Endothelial cell of umbilical vein (primary cell): Measurements from ENCODE around the gene B3GALT5. TPM values are rescaled to one million over a fixed set of nuclear protein-coding genes. Genes with fewer than 3 reads are reported as not detected.

Experiments used
- BruUV-seq: library from RNA; stranded (reverse); fragments of 400-500 nt; replicated peaks from 2 replicates; lab custom pipeline; 2021; lab: Mats Ljungman, UMichigan
- CTCF ChIA-PET: fragments of 300-600, 350-600 bp; sonication (Branson Sonifier 250); formaldehyde crosslinking; loops from one replicate; lab custom pipeline; 2021; ENCODE audit warnings: antibody characterized with exemption, inconsistent platforms; lab: Charles Lee
- POLR2A ChIA-PET: fragments of 300-600, 350-600 bp; sonication (Branson Sonifier 250); formaldehyde crosslinking; loops from one replicate; lab custom pipeline; 2021; ENCODE audit warnings: antibody characterized with exemption, inconsistent platforms; lab: Charles Lee
- DNase-seq: peaks from one replicate; pipeline ENCODE4 v3.0.0-alpha.2; 2011; ENCODE audit warnings: low read depth, low spot score
- FAIRE-seq: peaks from 2 replicates; lab custom pipeline; 2011; peaks lifted over from hg19 to GRCh38; lab: Jason Lieb, UNC
- H2AFZ ChIP-seq: 2 replicates; pipeline ENCODE4 v1.6.0; 2012; ENCODE audit warnings: low read depth, low read length, control low read depth, inconsistent platforms
- H3K27ac ChIP-seq: 2 replicates; pipeline ENCODE4 v1.5.1; 2011; ENCODE audit warnings: low read depth, mild to moderate bottlenecking, control low read depth, low read length, moderate library complexity; ENCODE audit not compliant: insufficient read depth
- H3K27me3 ChIP-seq, 2 experiments: 2 replicates each; pipeline versions ENCODE4 v1.6.0 to v1.6.1; 2011; ENCODE audit warnings: low read length in 2 of 2, mixed read lengths in 1 of 2; ENCODE audit not compliant: control insufficient read depth in 2 of 2, insufficient read depth in 2 of 2
- H3K36me3 ChIP-seq, 2 experiments: 2 replicates in 1 of 2; 3 replicates in 1 of 2; pipeline ENCODE4 v1.5.1; 2011; ENCODE audit warnings: low read length in 2 of 2, mild to moderate bottlenecking in 1 of 2, moderate library complexity in 1 of 2; ENCODE audit not compliant: control insufficient read depth in 2 of 2, insufficient read depth in 2 of 2; ENCODE audit errors: extremely low read depth in 1 of 2
- H3K4me1 ChIP-seq: 3 replicates; pipeline ENCODE4 v1.5.1; 2011; ENCODE audit warnings: mild to moderate bottlenecking, low read length; ENCODE audit not compliant: control insufficient read depth, insufficient read depth; ENCODE audit errors: extremely low read depth
- H3K4me2 ChIP-seq: 2 replicates; pipeline ENCODE4 v1.6.1; 2011; ENCODE audit warnings: low read length, control low read depth, mixed read lengths; ENCODE audit not compliant: insufficient read depth
- H3K4me3 ChIP-seq, 3 experiments: fragments of 200-600 bp in 1 of 3; sonication (generic), shearing (Covaris generic) in 1 of 3; replicated peaks in 1 of 3; 2 replicates each; pipeline ENCODE4 v1.5.1; 2011 to 2016; ENCODE audit warnings: control low read depth in 3 of 3, low read length in 3 of 3, mild to moderate bottlenecking in 2 of 3, inconsistent platforms in 1 of 3, low read depth in 1 of 3, moderate library complexity in 1 of 3; ENCODE audit not compliant: insufficient read depth in 1 of 3
- H3K79me2 ChIP-seq: 2 replicates; pipeline ENCODE4 v1.6.0; 2012; ENCODE audit warnings: low read length, inconsistent platforms; ENCODE audit not compliant: control insufficient read depth, insufficient read depth
- H3K9ac ChIP-seq: replicated peaks from 2 replicates; pipeline ENCODE3; 2011; ENCODE audit warnings: low read length, control low read depth; ENCODE audit not compliant: insufficient read depth; ENCODE audit errors: extremely low read depth
- H3K9me1 ChIP-seq: replicated peaks from 3 replicates; pipeline ENCODE4 v1.6.0; 2011; ENCODE audit warnings: mild to moderate bottlenecking, low read length; ENCODE audit not compliant: control insufficient read depth, insufficient read depth; ENCODE audit errors: extremely low read depth
- H3K9me3 ChIP-seq: replicated peaks from 2 replicates; pipeline ENCODE4 v1.5.1; 2012; ENCODE audit warnings: low read length, inconsistent platforms; ENCODE audit not compliant: control insufficient read depth, insufficient read depth
- H4K20me1 ChIP-seq: replicated peaks from 2 replicates; pipeline ENCODE3; 2011; ENCODE audit warnings: mild to moderate bottlenecking, low read length; ENCODE audit not compliant: control insufficient read depth, insufficient read depth; ENCODE audit errors: extremely low read depth
- CTCF ChIP-seq, 2 donors: IDR thresholded peaks; 1 replicate in 1 of 2; 2 replicates in 1 of 2; pipeline ENCODE4 v1.5.1; 2011; ENCODE audit warnings: low read length in 2 of 2, mild to moderate bottlenecking in 2 of 2, moderate library complexity in 2 of 2, control low read depth in 1 of 2, inconsistent platforms in 1 of 2, low read depth in 1 of 2; ENCODE audit not compliant: insufficient read depth in 1 of 2; ENCODE audit errors: extremely low read depth in 1 of 2
- EZH2 ChIP-seq: IDR thresholded peaks from 2 replicates; pipeline ENCODE4 v1.6.1; 2012; ENCODE audit warnings: borderline replicate concordance, low read depth, mild to moderate bottlenecking, moderate library complexity, low read length, inconsistent platforms; ENCODE audit not compliant: severe bottlenecking
- FOS ChIP-seq: IDR thresholded peaks from 2 replicates; pipeline ENCODE4 v1.6.1; 2011; ENCODE audit warnings: mild to moderate bottlenecking, low read length, moderate library complexity, borderline replicate concordance; ENCODE audit not compliant: insufficient read depth
- GATA2 ChIP-seq: IDR thresholded peaks from 2 replicates; pipeline ENCODE4 v1.7.0; 2011; ENCODE audit warnings: low read depth, mild to moderate bottlenecking, moderate library complexity, mixed read lengths, low read length; ENCODE audit not compliant: insufficient read length, insufficient read depth
- JUN ChIP-seq: IDR thresholded peaks from 2 replicates; pipeline ENCODE4 v1.6.1; 2011; ENCODE audit warnings: borderline replicate concordance, low read depth; ENCODE audit not compliant: insufficient read length, insufficient read depth
- MAX ChIP-seq: IDR thresholded peaks from 2 replicates; pipeline ENCODE4 v1.6.1; 2011; ENCODE audit not compliant: insufficient read depth, insufficient read length
- MYC ChIP-seq: IDR thresholded peaks from one replicate; pipeline ENCODE4 v1.6.1; 2011; ENCODE audit warnings: mild to moderate bottlenecking, low read depth, low read length
- POLR2A ChIP-seq: IDR thresholded peaks from 2 replicates; pipeline ENCODE4 v1.6.1; 2012; ENCODE audit warnings: low read depth, mild to moderate bottlenecking, control low read depth, low read length
- POLR2AphosphoS5 ChIP-seq: IDR thresholded peaks from 2 replicates; pipeline ENCODE4 v1.6.1; 2012; ENCODE audit warnings: low read depth, mild to moderate bottlenecking, control low read depth, low read length, moderate library complexity; ENCODE audit not compliant: insufficient read depth
- dilution Hi-C: fragments of 300-500 bp; cut with MboI; formaldehyde crosslinking; loops from one replicate; pipeline ENCODE4 v1.15.0; 2019; ENCODE audit warnings: low sequenced_read_pairs; ENCODE audit not compliant: extremely low pct_ligation_motif_present
- intact Hi-C: fragments of 100-400 bp; cut with micrococcal nuclease; formaldehyde crosslinking; loops from one replicate; pipeline ENCODE4 v1.10.0; 2022
- polyA plus RNA-seq, 4 experiments: library from polyadenylated mRNA; depleted of rRNA in 3 of 4; stranded (reverse) in 3 of 4; unstranded in 1 of 4; fragments of >200 nt; gene quantifications; 2 replicates each; pipeline versions ENCODE4 v1.2.1 to v1.2.3, GENCODE V29; 2011 to 2012; ENCODE audit warnings: missing spikeins in 1 of 4
- total RNA-seq: library from RNA; stranded (reverse); gene quantifications from 2 replicates; pipeline ENCODE4 v1.2.3, GENCODE V29; 2021

Gene B3GALT5
- total and polyA plus RNA-seq, 2 donors (not counting 3 experiments of a cell fraction or from before 2014, with no cell fraction given): 0.04 TPM; not detected in 1

GRCh38 chr21:39644062-39644560, 31.4 kb downstream of the B3GALT5 start:
- no peak for TF ChIP-seq MYC
- no peak for TF ChIP-seq MAX
- TF ChIP-seq EZH2: no peak
- no peak for TF ChIP-seq GATA2
- TF ChIP-seq POLR2A: no peak
- no peak for TF ChIP-seq FOS
- no peak for TF ChIP-seq CTCF (IDR thresholded peaks at IDR 0.05; ENCODE audit: extremely low read depth in 1 of 2, insufficient read depth in 1 of 2, low read depth in 1 of 2, low read length in 2 of 2)
- TF ChIP-seq JUN: no peak
- TF ChIP-seq POLR2AphosphoS5: no peak
- no peak overlapping the region for H3K27ac ChIP-seq
- POLR2A ChIA-PET: no interaction called here
- no peaks in the 10 kb centered on the region for H3K79me2 ChIP-seq
- H3K36me3 ChIP-seq: no peaks in the 10 kb centered on the region
- FAIRE-seq (no peak), DNase-seq (no peak)
- no peaks in the 10 kb centered on the region for H3K9me3 ChIP-seq
- H3K4me2 ChIP-seq: no peak overlapping the region
- dilution Hi-C loops (no loop called here), intact Hi-C loops (loop anchor here (10.0 kb wide), 1 partner anchor 71 kb away; no protein-coding TSS in a partner anchor)
- CTCF ChIA-PET: no interaction called here
- H3K9me1 ChIP-seq: no peaks in the 10 kb centered on the region
- H4K20me1 ChIP-seq: no peaks in the 10 kb centered on the region
- peaks cover 7% of the 10 kb centered on the region for H3K4me1 ChIP-seq
- no TSS peak for BruUV-seq
- H3K27me3 ChIP-seq: no peaks in the 10 kb centered on the region
- no peak overlapping the region for H2AFZ ChIP-seq
- H3K4me3 ChIP-seq: no peak overlapping the region
- no peak overlapping the region for H3K9ac ChIP-seq
